HL-60/S4 treated with phorbol 12-myristate 13-acetate at 8.2 ng/mL for 4 days and 3 days (cell line): Measurements from ENCODE around the gene KCTD2.
"Not testable (repeated sequence)": the region's sequence is repeated elsewhere in the genome, so short reads cannot be mapped to it uniquely, and the experiment has no call there.

ENCODE experiments used
- in situ Hi-C: fragments of 300-500 bp; cut with MboI; formaldehyde crosslinking; loops from 2 replicates; pipeline ENCODE4 v1.15.0; 2022; ENCODE audit warnings: low sequenced_read_pairs

The KCTD2 gene, protein sequence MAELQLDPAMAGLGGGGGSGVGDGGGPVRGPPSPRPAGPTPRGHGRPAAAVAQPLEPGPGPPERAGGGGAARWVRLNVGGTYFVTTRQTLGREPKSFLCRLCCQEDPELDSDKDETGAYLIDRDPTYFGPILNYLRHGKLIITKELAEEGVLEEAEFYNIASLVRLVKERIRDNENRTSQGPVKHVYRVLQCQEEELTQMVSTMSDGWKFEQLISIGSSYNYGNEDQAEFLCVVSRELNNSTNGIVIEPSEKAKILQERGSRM

DNA sequence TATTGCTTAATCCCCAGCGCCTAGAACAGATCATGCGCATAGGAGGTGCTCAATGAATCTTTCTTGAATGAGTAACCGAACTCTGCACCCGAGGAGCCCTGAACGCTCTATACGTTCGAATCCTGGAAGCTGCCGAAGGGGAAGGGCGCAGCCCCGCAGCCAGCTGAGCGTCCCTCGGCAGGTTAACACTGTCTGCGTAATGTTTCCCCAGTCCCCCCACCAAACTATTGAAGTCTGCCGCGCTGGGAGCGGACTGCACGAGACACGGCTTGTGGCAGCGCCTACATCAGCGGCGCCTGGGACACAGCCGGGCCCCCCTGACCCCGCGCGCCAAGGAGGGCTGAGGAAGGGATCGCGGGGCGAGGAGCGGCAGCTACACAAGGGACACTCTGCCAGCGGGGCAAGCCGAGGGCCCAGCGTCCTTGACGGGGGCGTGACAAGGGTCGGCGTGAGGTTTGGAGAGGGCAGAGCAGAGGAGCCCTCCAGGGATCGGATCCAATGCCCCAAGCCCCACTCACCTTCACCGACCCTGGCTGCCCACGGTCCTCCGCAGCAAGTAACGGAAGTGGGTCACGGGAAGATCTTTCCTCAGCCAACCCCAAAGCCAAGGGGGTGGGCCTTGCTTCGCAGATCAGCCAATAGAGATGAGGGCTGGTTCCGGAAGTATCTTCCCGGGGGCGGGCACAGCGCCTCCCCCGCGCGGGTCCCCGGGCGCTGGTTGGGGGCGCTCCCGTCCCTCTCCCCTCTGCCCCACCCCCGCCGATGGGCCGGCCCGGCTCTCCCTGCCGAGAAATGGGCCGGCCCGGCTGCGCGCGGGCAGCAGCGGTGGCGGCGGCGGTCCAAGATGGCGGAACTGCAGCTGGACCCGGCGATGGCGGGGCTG, at the start of gene KCTD2, which contains the start of gene ATP5PD:
TSS of gene KCTD2 (plus strand) at position 819 of the 883 bp plus-strand sequence. CDS start at position 845, 26 bp downstream.
TSS of gene ATP5PD (minus strand) at position 563 of the 883 bp plus-strand sequence. CDS start 4,319 bp downstream, outside the sequence.
- in situ Hi-C loops, result no loop called here

GRCh38 chr17:74998783-74999182, 48.2 kb upstream of the KCTD2 start:
- in situ Hi-C loops, result no loop called here

DNA sequence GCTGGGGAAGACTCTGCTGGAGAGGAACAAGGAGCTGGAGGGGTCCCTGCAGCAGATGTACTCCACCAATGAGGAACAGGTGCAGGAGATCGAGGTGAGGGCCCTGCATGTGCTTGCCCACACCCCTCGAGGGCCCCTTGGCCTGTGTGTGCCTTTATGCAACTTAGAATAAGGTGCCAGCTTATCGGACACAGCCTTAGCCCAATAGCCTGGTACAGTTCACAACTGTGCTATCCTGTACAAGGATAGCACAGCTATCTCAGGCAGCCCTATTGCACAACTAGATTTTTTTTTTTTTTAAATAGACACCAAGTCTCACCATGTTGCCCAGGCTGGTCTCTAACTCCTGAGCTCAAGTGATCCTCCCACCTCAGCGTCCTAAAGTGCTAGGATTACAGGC, 47.5 kb upstream of the KCTD2 start:
- in situ Hi-C loops, result no loop called here

GRCh38 chr17:75001915-75002843, 44.8 kb upstream of the KCTD2 start:
- in situ Hi-C loops, result no loop called here

GRCh38 chr17:75003070-75003956, 43.7 kb upstream of the KCTD2 start:
- in situ Hi-C loops, result no loop called here

DNA sequence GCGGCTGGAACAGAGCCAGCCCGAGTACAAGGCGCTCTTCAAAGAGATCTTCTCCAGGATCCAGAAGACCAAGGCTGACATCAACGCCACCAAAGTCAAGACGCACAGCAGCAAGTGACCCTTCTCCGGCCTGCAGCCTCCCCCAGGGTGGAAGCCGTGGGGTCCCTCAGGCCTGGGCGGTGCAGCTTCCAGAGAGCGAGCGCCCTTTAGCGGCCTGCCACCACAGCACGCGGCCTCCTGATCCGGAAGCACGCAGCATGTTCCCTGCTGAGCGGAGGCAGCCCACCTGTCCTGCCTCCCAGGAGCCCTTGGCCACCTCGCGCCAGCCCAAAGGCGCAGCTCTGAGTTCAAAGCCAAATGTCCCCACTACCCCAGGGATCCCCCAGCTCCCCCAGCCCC, 43.1 kb upstream of the KCTD2 start:
- in situ Hi-C loops, result no loop called here

DNA sequence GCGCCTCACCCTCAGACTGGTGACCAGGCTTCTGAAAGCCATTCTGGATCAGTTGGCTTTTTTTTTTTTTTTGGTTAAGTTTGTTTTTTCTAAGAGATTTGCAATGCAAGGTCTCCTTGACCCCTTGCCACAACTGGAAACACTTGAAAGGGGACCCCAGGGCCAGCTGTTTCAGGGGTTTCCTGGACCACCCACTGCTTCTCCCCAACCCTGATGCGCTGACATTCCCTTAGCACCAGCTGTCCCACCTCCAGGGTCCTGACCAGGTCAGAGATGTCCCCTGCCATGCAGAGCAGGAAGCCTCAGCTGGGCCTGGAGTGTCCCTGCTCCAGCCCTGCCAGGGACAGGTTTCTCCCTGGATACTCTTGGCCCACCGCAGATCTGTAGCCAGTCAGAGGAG, 42.7 kb upstream of the KCTD2 start:
- in situ Hi-C loops, result no loop called here

DNA sequence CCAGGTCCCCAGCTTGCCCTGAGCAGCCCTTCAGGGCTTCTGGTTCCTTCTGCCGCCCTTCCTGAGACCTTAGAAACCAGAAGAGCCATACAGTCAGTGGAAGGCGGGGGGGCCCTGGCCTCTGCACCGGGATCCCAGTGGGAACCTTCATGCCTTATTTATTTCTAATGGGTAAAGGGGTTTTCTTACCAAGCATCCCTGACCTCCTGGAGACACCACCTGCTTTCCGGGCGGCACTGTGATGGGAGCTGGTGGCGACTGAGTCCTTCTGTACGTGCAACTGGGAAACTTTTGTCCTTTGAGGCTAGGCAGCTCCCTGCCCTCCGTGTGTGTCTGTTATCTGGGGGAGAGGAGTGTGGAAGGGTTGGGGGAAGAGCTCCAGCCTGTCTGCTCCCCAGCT, 41.7 kb upstream of the KCTD2 start:
- in situ Hi-C loops, result no loop called here

- in situ Hi-C loops, result not testable (repeated sequence)
Observed at GRCh38 chr17:75006084-75006483, 40.9 kb upstream of the KCTD2 start.

DNA sequence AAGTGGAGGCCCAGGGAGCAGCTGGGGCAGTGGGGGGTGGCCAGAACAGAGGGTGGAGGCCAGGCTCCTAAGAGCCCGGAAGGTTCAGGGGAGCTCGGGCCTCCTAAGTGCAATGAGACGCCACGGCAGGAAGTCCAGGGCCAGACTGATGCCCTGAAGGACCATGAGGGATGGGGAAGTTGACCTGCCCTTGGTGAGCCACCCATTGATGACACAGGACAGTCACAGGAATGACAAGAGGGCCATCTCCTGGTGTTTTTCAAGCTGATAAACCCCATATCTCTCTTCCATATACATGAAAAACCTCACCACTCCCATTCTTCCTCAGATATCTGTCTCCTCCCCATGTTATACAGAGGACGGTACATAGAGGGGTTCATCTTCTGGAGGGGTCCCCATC, 40.4 kb upstream of the KCTD2 start:
- in situ Hi-C loops, result no loop called here

GRCh38 chr17:75008373-75008772, 38.7 kb upstream of the KCTD2 start:
- in situ Hi-C loops, result no loop called here

DNA sequence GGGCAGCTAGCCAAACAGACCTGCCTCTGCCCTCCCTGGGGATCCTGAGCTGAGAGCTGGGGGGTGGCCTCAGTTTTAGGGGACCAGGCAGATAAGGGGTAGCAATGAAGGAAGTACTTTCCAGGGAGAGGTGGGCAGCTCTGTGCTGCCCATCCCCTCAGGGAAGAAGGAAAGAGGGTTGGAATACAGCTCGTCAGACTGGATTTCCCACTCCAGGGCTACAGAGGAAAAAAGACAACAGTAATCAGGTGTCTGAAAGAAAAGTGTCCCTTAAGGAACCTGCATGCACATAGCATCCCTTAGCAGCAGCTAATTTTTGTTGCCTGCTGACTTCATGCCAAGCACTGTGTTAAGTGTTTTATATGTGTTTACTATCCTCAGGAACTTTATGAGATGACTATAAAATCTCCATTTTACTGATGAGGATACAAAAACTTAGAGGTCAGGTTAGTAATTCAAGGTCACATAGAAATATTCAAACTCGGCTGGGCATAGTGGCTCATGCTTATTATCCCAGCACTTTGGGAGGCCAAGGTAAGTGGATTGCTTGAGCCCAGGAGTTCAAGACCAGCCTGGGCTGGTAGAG, 37.8 kb upstream of the KCTD2 start:
- in situ Hi-C loops, result no loop called here

DNA sequence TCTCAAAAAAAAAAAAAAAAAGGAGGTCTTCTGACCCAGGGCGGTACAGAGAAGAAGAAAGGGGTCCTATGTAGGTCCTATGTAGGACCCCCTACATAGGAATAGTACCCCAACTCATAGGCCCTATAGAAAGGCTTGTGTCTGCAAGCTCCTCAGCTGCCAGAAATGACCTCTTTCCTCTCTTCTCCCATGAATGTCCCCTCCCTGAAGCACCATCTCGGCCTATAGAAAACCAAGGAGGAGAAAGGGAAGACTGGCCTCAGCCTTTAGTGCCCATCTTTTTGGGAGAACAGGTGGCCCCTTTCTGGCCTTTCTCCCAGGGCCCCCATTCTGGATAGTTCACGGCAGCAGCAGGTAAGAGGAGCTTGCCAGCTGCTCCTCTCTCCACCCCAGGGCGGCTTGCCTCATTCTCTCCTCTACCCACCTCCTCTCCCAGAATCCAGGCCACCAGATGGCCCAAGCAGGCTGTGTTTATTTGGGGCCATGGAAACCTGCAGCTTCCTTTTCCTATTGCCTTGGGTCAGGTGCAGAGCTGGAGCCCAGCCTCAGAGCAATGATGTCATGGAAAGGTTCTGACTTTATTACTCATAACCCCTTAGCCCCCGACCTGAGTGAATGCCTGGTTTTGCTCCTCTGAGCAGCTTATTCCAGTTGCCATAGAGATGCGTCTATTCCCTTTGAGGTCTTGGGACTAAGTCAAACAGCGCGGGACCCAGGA, 36.2 kb upstream of the KCTD2 start:
- in situ Hi-C loops, result no loop called here

DNA sequence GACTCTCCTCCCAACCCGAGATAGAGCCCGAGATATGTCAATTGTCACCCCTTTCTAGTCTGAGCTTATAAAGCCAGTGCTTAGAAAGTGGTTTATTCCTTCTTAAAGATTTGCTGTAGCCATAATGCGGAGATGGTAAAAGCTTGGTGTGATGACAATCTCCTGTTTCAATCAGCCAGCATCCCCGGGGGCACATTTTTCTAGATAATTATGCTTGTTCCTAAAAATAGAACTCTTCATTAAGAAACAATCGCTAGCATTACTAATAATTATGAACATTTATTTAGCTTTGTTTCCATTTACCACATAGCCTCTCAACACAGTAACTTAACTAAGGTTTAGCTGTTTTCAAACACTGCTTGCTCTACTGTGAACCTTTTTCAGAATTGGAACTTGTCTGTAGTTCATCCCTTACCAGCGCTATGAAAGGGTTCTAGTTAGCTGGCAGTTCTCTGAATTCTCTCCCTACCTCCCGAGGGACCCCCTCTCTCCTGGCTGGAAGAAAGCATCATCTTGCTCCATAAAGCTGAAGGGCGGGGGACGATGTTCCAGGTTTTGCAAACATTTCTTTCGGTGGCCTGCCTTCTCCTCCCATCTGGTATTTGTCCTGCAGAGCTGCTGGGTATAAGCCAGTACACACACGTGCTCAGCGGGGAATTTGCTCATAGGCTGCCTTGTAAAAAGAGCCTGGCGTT, 35.5 kb upstream of the KCTD2 start:
- in situ Hi-C loops, result no loop called here

GRCh38 chr17:75012096-75012345, 35.0 kb upstream of the KCTD2 start:
- in situ Hi-C loops, result no loop called here

DNA sequence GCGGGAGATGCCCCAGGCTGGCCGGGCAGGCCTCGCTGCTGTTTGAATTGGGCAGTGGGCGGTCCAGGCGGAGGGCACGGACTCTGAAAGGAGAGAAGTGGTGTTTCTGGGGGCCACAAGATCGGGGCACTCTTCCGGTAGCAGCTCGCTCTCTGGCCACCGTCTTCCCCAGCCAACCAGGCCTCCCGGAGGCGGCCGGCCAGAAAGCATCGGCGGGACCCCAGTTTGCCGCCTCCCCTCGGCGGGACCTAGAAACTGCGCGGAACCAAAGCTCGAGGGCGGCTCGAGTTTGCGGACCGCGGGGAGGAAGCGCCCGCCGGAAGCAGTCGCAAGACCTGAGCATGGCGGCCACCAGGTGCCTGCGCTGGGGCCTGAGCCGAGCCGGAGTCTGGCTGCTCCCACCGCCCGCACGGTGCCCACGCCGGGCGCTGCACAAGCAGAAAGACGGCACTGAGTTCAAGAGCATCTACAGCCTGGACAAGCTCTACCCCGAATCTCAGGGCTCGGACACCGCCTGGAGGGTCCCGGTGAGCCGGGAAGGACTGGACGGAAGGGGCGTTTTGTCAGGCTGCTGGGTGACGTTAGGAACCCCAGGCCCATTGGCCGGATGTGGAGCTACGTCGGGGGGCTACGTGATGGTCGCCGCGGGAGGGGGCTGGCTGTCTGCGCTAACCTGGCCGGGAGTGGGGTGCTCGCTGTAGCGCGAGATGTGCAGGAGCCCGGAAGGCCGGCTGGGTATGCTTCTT, 34.5 kb upstream of the KCTD2 start, which contains the start of gene MRPL58:
TSS of gene MRPL58 (plus strand) at position 325 of the 746 bp plus-strand sequence. CDS start at position 342, 17 bp downstream.
- in situ Hi-C loops, result no loop called here

DNA sequence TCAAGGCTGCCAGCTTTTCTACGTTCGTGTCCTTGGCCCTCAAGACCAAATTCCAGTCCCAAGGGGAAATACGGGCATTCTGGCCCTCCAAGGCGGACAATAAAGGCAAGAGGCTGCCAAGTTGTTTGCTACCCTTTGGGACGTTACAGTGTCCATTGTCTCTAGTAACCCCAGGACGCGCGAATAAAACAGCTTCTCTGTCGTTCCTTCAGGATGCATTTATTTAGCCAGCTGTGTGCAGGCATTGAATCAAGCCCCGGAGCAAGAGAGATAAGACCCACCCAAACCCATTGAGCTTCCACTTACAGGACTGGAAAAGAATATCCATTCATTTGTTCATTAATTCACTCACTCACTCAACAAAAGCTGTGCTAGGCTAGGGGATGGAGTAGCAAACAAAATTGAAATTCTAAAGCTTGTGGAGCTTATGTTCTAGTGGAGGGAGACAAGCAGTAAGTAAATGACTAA, 33.9 kb upstream of the KCTD2 start:
- in situ Hi-C loops, result no loop called here

GRCh38 chr17:75019146-75019545, 27.9 kb upstream of the KCTD2 start:
- in situ Hi-C loops, result no loop called here
